Measurements from ENCODE around the gene USHBP1.

Gene USHBP1

GRCh38 chr19:17210296-17210695, 54.2 kb downstream of the USHBP1 start:
- no peaks in the 10 kb centered on the region for H3K9me3 ChIP-seq (replicated peaks; ENCODE audit: insufficient read depth, low read length)
- no peaks in the 10 kb centered on the region for H3K9me2 ChIP-seq (replicated peaks; ENCODE audit: insufficient read depth, low read length)
- H3K4me3 ChIP-seq (ENCODE audit: low read length), result no peak overlapping the region
- 0 out of 2 replicates have a peak, but pooled peaks cover 4% of the 10 kb centered on the region for H3K4me1 ChIP-seq (ENCODE audit: low read length)
- H3K79me2 ChIP-seq (ENCODE audit: low read length), result no peaks in the 10 kb centered on the region
- H3K36me3 ChIP-seq (replicated peaks; ENCODE audit: insufficient read depth, low read length), result no peaks in the 10 kb centered on the region
- no peaks in the 10 kb centered on the region for H3F3A ChIP-seq (ENCODE audit: insufficient read depth, low read length)
- no peak overlapping the region for H3K9ac ChIP-seq (ENCODE audit: low read length)
- TF ChIP-seq EZH2 (optimal IDR thresholded peaks at IDR 0.05; ENCODE audit: low read depth, low read length), result no peak
- TF ChIP-seq EZH2phosphoT487 (IDR thresholded peaks at IDR 0.05; ENCODE audit: low read length), result no peak
- no peak for TF ChIP-seq CTCF (IDR thresholded peaks at IDR 0.05; ENCODE audit: low read length)
- H2AFZ ChIP-seq (ENCODE audit: low read length), result no peak overlapping the region
- H3K27me3 ChIP-seq (replicated peaks; ENCODE audit: insufficient read depth, low read length), result no peaks in the 10 kb centered on the region
- H3K27ac ChIP-seq (ENCODE audit: low read length), result no peak overlapping the region
- H3K4me2 ChIP-seq (ENCODE audit: low read depth, low read length), result no peak overlapping the region
- DNase-seq, result no peak
- H4K20me1 ChIP-seq (ENCODE audit: insufficient read depth, low read length), result no peaks in the 10 kb centered on the region

GRCh38 chr19:17209126-17210036, 55.2 kb downstream of the USHBP1 start:
- Histone ChIP-seq H3K9me2 (replicated peaks; ENCODE audit: insufficient read depth, low read length) (no peaks in the 10 kb centered on the region), H3K9ac (ENCODE audit: low read length) (no peak overlapping the region), H3K27me3 (replicated peaks; ENCODE audit: insufficient read depth, low read length) (no peaks in the 10 kb centered on the region), H3K36me3 (replicated peaks; ENCODE audit: insufficient read depth, low read length) (no peaks in the 10 kb centered on the region), H2AFZ (ENCODE audit: low read length) (no peak overlapping the region), H3K4me3 (ENCODE audit: low read length) (no peak overlapping the region), H3F3A (ENCODE audit: insufficient read depth, low read length) (no peaks in the 10 kb centered on the region), H4K20me1 (ENCODE audit: insufficient read depth, low read length) (no peaks in the 10 kb centered on the region), H3K27ac (ENCODE audit: low read length) (no peak overlapping the region), H3K9me3 (replicated peaks; ENCODE audit: insufficient read depth, low read length) (no peaks in the 10 kb centered on the region), H3K4me1 (ENCODE audit: low read length) (no peaks in the 10 kb centered on the region), H3K79me2 (ENCODE audit: low read length) (no peaks in the 10 kb centered on the region), H3K4me2 (ENCODE audit: low read depth, low read length) (no peak overlapping the region)
- DNase-seq, result no peak
- TF ChIP-seq EZH2 (optimal IDR thresholded peaks at IDR 0.05; ENCODE audit: low read depth, low read length) (no peak), EZH2phosphoT487 (IDR thresholded peaks at IDR 0.05; ENCODE audit: low read length) (no peak), CTCF (IDR thresholded peaks at IDR 0.05; ENCODE audit: low read length) (no peak)

GRCh38 chr19:17206736-17207581, 57.6 kb downstream of the USHBP1 start:
- Histone ChIP-seq H3K9ac (ENCODE audit: low read length) (no peak overlapping the region), H3F3A (ENCODE audit: insufficient read depth, low read length) (no peaks in the 10 kb centered on the region), H3K4me1 (ENCODE audit: low read length) (no peaks in the 10 kb centered on the region), H2AFZ (ENCODE audit: low read length) (no peak overlapping the region), H3K9me2 (replicated peaks; ENCODE audit: insufficient read depth, low read length) (no peaks in the 10 kb centered on the region), H3K36me3 (replicated peaks; ENCODE audit: insufficient read depth, low read length) (no peaks in the 10 kb centered on the region), H3K4me2 (ENCODE audit: low read depth, low read length) (no peak overlapping the region), H3K79me2 (ENCODE audit: low read length) (no peaks in the 10 kb centered on the region), H3K27me3 (replicated peaks; ENCODE audit: insufficient read depth, low read length) (no peaks in the 10 kb centered on the region), H3K4me3 (ENCODE audit: low read length) (no peak overlapping the region), H3K9me3 (replicated peaks; ENCODE audit: insufficient read depth, low read length) (no peaks in the 10 kb centered on the region), H4K20me1 (ENCODE audit: insufficient read depth, low read length) (no peaks in the 10 kb centered on the region), H3K27ac (ENCODE audit: low read length) (no peak overlapping the region)
- TF ChIP-seq CTCF (IDR thresholded peaks at IDR 0.05; ENCODE audit: low read length), result no peak
- TF ChIP-seq EZH2 (optimal IDR thresholded peaks at IDR 0.05; ENCODE audit: low read depth, low read length), result no peak
- TF ChIP-seq EZH2phosphoT487 (IDR thresholded peaks at IDR 0.05; ENCODE audit: low read length), result no peak
- no peak for DNase-seq
